GM10266 (cell line): Measurements from ENCODE around the gene FICD.

Source experiments
- DNase-seq: peaks from one replicate; pipeline ENCODE4 v3.0.0; 2012; ENCODE audit errors: extremely low spot score
- CTCF ChIP-seq: IDR thresholded peaks from 2 replicates; pipeline ENCODE4 v1.5.1; 2012; ENCODE audit warnings: mild to moderate bottlenecking, low read depth; ENCODE audit not compliant: control insufficient read depth, insufficient read depth; ENCODE audit errors: missing control alignments

Gene FICD

DNA sequence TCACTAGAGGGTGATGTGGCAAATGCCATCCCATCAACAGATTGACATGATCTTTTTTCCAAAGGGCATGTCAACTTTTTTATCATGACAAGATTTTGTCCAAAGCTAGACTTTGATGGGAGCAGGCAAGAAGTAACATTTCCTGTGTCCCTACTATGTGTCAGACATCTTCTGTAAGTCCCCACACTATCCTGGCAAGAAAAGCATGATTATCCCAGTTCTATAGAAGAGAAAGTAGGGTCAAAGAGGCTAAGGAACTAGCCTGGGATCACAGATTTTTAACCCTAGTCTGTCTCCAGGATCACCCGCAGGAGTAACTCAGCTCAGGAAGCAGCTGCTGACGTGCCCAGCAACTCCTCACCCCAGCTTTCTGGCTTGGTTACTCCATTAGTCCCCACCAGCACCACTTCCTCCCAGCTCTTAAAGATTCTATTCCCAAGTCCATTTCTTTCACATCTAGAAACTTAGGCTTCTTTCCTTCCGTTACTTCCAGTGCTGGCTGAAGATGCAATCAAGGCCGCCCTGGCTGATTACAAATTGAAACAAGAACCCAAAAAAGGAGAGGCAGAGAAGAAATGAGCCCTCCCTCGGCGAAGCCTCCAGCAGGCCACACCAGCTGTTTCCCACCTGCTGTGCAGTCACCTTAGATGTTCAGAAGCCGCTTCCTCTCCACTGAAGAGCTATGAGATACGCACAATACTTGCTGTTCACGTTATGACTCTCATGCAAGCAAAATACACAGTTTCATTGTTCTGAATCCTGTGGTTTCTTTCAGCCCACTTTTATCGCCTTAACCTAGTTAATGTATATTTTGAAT is 53.5 kb downstream of the FICD start:
- peak; percentile 77 for DNase-seq

More for the DNA sequence above, 53.5 kb downstream of the FICD start:
- TF ChIP-seq CTCF = no peak
